Stomach (tissue), 19 donors: ENCODE data around the gene ORMDL3. TPM values are rescaled to one million over a fixed set of nuclear protein-coding genes. Genes with fewer than 3 reads are reported as not detected.

Experiments
- DNase-seq, 2 donors: peaks; one replicate each; pipeline versions ENCODE4 v3.0.0 to v3.0.0-alpha.2; 2013 to 2019
- H3K27ac ChIP-seq, 5 donors: fragments of 200-600 bp in 4 of 5; sonication (generic) in 4 of 5; one replicate each; pipeline ENCODE4 v1.5.1; 2013 to 2019; ENCODE audit warnings: mild to moderate bottlenecking in 1 of 5, moderate library complexity in 1 of 5
- H3K27me3 ChIP-seq, 3 donors: fragments of 200-600 bp; sonication (generic); one replicate each; pipeline ENCODE4 v1.5.1; 2017 to 2019; ENCODE audit warnings: mixed run types in 1 of 3
- H3K36me3 ChIP-seq, 4 donors: fragments of 200-600 bp; sonication (generic); 1 replicate in 3 of 4; 2 replicates in 1 of 4; pipeline ENCODE4 v1.5.1; 2016 to 2019
- H3K4me1 ChIP-seq, 4 donors: fragments of 200-600 bp; sonication (generic); one replicate each; pipeline ENCODE4 v1.5.1; 2016 to 2019
- H3K4me3 ChIP-seq, 4 donors: fragments of 200-600 bp; sonication (generic) in 3 of 4; one replicate each; pipeline ENCODE4 v1.5.1; 2016 to 2019; ENCODE audit warnings: mild to moderate bottlenecking in 1 of 4
- H3K9me3 ChIP-seq, 4 donors: fragments of 200-600 bp; sonication (generic); one replicate each; pipeline ENCODE4 v1.5.1; 2016 to 2019
- CTCF ChIP-seq, 7 experiments: fragments of 450-650 bp in 4 of 7; fragments of 200-600 bp in 3 of 7; sonication (generic) in 3 of 7; IDR thresholded peaks; one replicate each; pipeline ENCODE4 v1.5.1; 2016 to 2019; ENCODE audit warnings: antibody characterized with exemption in 7 of 7, control low read depth in 2 of 7, mild to moderate bottlenecking in 1 of 7
- EP300 ChIP-seq: sonication (generic); formaldehyde crosslinking; IDR thresholded peaks from one replicate; pipeline ENCODE4 v1.6.1; 2017; ENCODE audit warnings: antibody characterized with exemption
- POLR2A ChIP-seq, 4 donors: fragments of 450-650 bp; IDR thresholded peaks; one replicate each; pipeline ENCODE4 v1.6.1; 2016; ENCODE audit warnings: antibody characterized with exemption in 4 of 4, control low read depth in 2 of 4, mild to moderate bottlenecking in 1 of 4, moderate library complexity in 1 of 4
- POLR2AphosphoS5 ChIP-seq, 3 donors: sonication (generic); formaldehyde crosslinking; IDR thresholded peaks; one replicate each; pipeline ENCODE4 v1.6.1; 2016; ENCODE audit warnings: antibody characterized with exemption in 3 of 3
- WGBS, 5 donors: extraction: QIAGEN DNeasy Blood & Tissue Kit in 3 of 5; methylation state at CpG; one replicate each; pipeline versions ENCODE4 v1.1.5 to v1.1.7; 2013 to 2018; 5-methylcytosine and 5-hydroxymethylcytosine counted together
- intact Hi-C: fragments of 100-400 bp; cut with DNase I; formaldehyde crosslinking; loops from one replicate; pipeline ENCODE4 v1.15.1; 2023; ENCODE audit warnings: low total_unique reads
- long read RNA-seq, 10 donors: transcript quantifications; one replicate each; lab custom pipeline, GENCODE V29; 2026
- polyA plus RNA-seq, 3 donors: library from polyadenylated mRNA; stranded (reverse); fragments of 200-250 nt; gene quantifications; one replicate each; pipeline ENCODE4 v1.2.3, GENCODE V29; 2013
- total RNA-seq, 5 donors: library from RNA; depleted of rRNA; stranded (reverse); fragments of >200 nt; gene quantifications; one replicate each; pipeline versions ENCODE4 v1.1.0 to v1.2.3, GENCODE V29; 2014 to 2016
- donor health status: healthy with polysubstance abuse.
- donor health status: Bipolar disorder and iron deficiency.
- donor health status: healthy.

ORMDL3 gene
- total RNA-seq (100 to 1,000 TPM in 1 of 5 donors, 10 to 100 TPM in 4; 16.5 to 117 (median 64.5) TPM), polyA plus RNA-seq (10 to 100 TPM; 28.6 to 44.3 (median 34.5) TPM)
- long read RNA-seq, donor 1, partial matches to known transcripts = 0 of 3 reads
- long read RNA-seq, donor 1, other reads (novel, unspliced or antisense) = 0 of 3 reads
- long read RNA-seq, donor 2, transcript ORMDL3-201 (4 exons, 2,111 nt) = major isoform, 6 of 11 reads
- long read RNA-seq, donor 2, transcript ORMDL3-204 (4 exons, 2,106 nt) = minor isoform, 5 of 11 reads
- long read RNA-seq, donor 2, partial matches to known transcripts = 0 of 11 reads
- long read RNA-seq, donor 2, other reads (novel, unspliced or antisense) = 0 of 11 reads
- long read RNA-seq, donor 3, transcript ORMDL3-201 (4 exons, 2,111 nt) = major isoform, 5 of 9 reads
- long read RNA-seq, donor 3, partial matches to known transcripts = 0 of 9 reads
- long read RNA-seq, donor 3, other reads (novel, unspliced or antisense) = 0 of 9 reads
- long read RNA-seq, donor 4, partial matches to known transcripts = 0 of 3 reads
- long read RNA-seq, donor 4, other reads (novel, unspliced or antisense) = 0 of 3 reads
- long read RNA-seq, donor 5, transcript ORMDL3-201 (4 exons, 2,111 nt) = major isoform, 12 of 18 reads
- long read RNA-seq, donor 5, transcript ORMDL3-204 (4 exons, 2,106 nt) = minor isoform, 6 of 18 reads
- long read RNA-seq, donor 5, partial matches to known transcripts = 0 of 18 reads
- long read RNA-seq, donor 5, other reads (novel, unspliced or antisense) = 0 of 18 reads
- long read RNA-seq, donor 6, transcript ORMDL3-204 (4 exons, 2,106 nt) = minor isoform, 9 of 27 reads
- long read RNA-seq, donor 6, transcript ORMDL3-201 (4 exons, 2,111 nt) = major isoform, 18 of 27 reads
- long read RNA-seq, donor 6, partial matches to known transcripts = 0 of 27 reads
- long read RNA-seq, donor 6, other reads (novel, unspliced or antisense) = 0 of 27 reads
- long read RNA-seq, donor 7, transcript ORMDL3-201 (4 exons, 2,111 nt) = major isoform, 11 of 31 reads
- long read RNA-seq, donor 7, partial matches to known transcripts = 17 of 31 reads
- long read RNA-seq, donor 7, other reads (novel, unspliced or antisense) = 0 of 31 reads
- long read RNA-seq, donor 8, transcript ORMDL3-201 (4 exons, 2,111 nt) = major isoform, 17 of 21 reads
- long read RNA-seq, donor 8, partial matches to known transcripts = 0 of 21 reads
- long read RNA-seq, donor 8, other reads (novel, unspliced or antisense) = 0 of 21 reads
- long read RNA-seq, donor 9, transcript ORMDL3-201 (4 exons, 2,111 nt) = major isoform, 12 of 14 reads
- long read RNA-seq, donor 9, partial matches to known transcripts = 0 of 14 reads
- long read RNA-seq, donor 9, other reads (novel, unspliced or antisense) = 0 of 14 reads
- long read RNA-seq, donor 10, transcript ORMDL3-201 (4 exons, 2,111 nt) = major isoform, 7 of 8 reads
- long read RNA-seq, donor 10, partial matches to known transcripts = 0 of 8 reads
- long read RNA-seq, donor 10, other reads (novel, unspliced or antisense) = 0 of 8 reads

- intact Hi-C loops = no loop called here
These were observed at the start of gene ORMDL3, which contains the start of gene LRRC3C for GRCh38 chr17:39927101-39927928. Gene ORMDL3, minus strand, starts transcription at chr17:39927601. Its CDS starts 3,398 bp downstream, at chr17:39924203. Gene LRRC3C, plus strand, starts transcription at chr17:39927732. Its CDS starts 13,792 bp downstream, at chr17:39941524.

GRCh38 chr17:39975801-39976200, 48.4 kb upstream of the ORMDL3 start:
- no peaks in the 10 kb centered on the region for H3K36me3 ChIP-seq
- WGBS, 5 donors = 66 to 77% (median 70%) methylated on average over 4 of the region's 4 CpGs
- no peak for DNase-seq
- intact Hi-C loops = no loop called here
- no peak overlapping the region for H3K4me3 ChIP-seq
- no peak for TF ChIP-seq EP300
- no peak for TF ChIP-seq CTCF (IDR thresholded peaks at IDR 0.05)
- TF ChIP-seq POLR2AphosphoS5 (IDR thresholded peaks at IDR 0.05) = no peak
- no peak for TF ChIP-seq POLR2A (IDR thresholded peaks at IDR 0.05)
- H3K4me1 ChIP-seq = peaks cover 0 to 11% (median 7%) of the 10 kb centered on the region in 4 donors
- H3K9me3 ChIP-seq = no peaks in the 10 kb centered on the region
- no peak overlapping the region for H3K27ac ChIP-seq
- peaks cover 0 to 64% (median 0%) of the 10 kb centered on the region in 3 donors for H3K27me3 ChIP-seq

More at GRCh38 chr17:39927101-39927928, at the start of gene ORMDL3, which contains the start of gene LRRC3C:
- DNase-seq = peak; percentile 95 to 98
- Histone ChIP-seq H3K9me3 (no peaks in the 10 kb centered on the region), H3K4me1 (peaks cover 36 to 61% (median 54%) of the 10 kb centered on the region in 4 donors), H3K27ac (peak within 1 kb of the TSS; percentile 91 to 96 (median 94)), H3K4me3 (peak within 1 kb of the TSS; percentile 90 to 98 (median 92)), H3K27me3 (no peaks in the 10 kb centered on the region), H3K36me3 (peaks cover 18 to 28% (median 20%) of the 10 kb centered on the region in 4 donors)
- no peak for TF ChIP-seq EP300
- peak in 1 of 4 donors; percentile 71 for TF ChIP-seq POLR2A (IDR thresholded peaks at IDR 0.05)
- peak; percentile 83 to 96 (median 85) for TF ChIP-seq POLR2AphosphoS5 (IDR thresholded peaks at IDR 0.05)
- TF ChIP-seq CTCF (IDR thresholded peaks at IDR 0.05) = no peak
- 1 to 2% (median 1%) methylated on average over 49 to 72 of the region's 72 CpGs for WGBS, 5 donors

- no peak overlapping the region for H3K4me3 ChIP-seq
- intact Hi-C loops = no loop called here
- H3K27me3 ChIP-seq = peaks cover 0 to 74% (median 0%) of the 10 kb centered on the region in 3 donors
- WGBS, 5 donors = 71 to 86% (median 75%) methylated on average over 5 of the region's 5 CpGs
- TF ChIP-seq EP300 = no peak
- no peak for TF ChIP-seq CTCF (IDR thresholded peaks at IDR 0.05)
- no peak for TF ChIP-seq POLR2A (IDR thresholded peaks at IDR 0.05)
- no peak for TF ChIP-seq POLR2AphosphoS5 (IDR thresholded peaks at IDR 0.05)
- no peaks in the 10 kb centered on the region for H3K9me3 ChIP-seq
- no peak for DNase-seq
- H3K27ac ChIP-seq = no peak overlapping the region
- peaks cover 0 to 4% (median 1%) of the 10 kb centered on the region in 4 donors for H3K4me1 ChIP-seq
- H3K36me3 ChIP-seq = no peaks in the 10 kb centered on the region
These were observed 47.0 kb upstream of the ORMDL3 start for GRCh38 chr17:39974433-39974832.
